Neuronal stem cell (in vitro differentiated cells): Measurements from ENCODE around the gene ZNF804B.

ENCODE experiments used
- DNase-seq: peaks from one replicate; pipeline ENCODE4 v3.0.0-alpha.2; 2013; ENCODE audit warnings: low spot score
- H2AFZ ChIP-seq: one replicate; pipeline ENCODE4 v1.6.1; 2013; ENCODE audit warnings: mild to moderate bottlenecking, low read length, inconsistent platforms
- H2AK5ac ChIP-seq: 2 replicates; pipeline ENCODE4 v1.6.1; 2013; ENCODE audit warnings: low read depth, mild to moderate bottlenecking, inconsistent platforms, low read length, moderate library complexity, mixed read lengths
- H2BK120ac ChIP-seq: 2 replicates; pipeline ENCODE4 v1.6.1; 2013; ENCODE audit warnings: low read depth, mild to moderate bottlenecking, inconsistent platforms, low read length, moderate library complexity, mixed read lengths
- H2BK12ac ChIP-seq: one replicate; pipeline ENCODE4 v1.6.1; 2013; ENCODE audit warnings: low read length, inconsistent platforms
- H2BK15ac ChIP-seq: 2 replicates; pipeline ENCODE4 v1.6.1; 2013; ENCODE audit warnings: mild to moderate bottlenecking, low read length, inconsistent platforms, mixed read lengths
- H2BK5ac ChIP-seq: one replicate; pipeline ENCODE4 v1.6.1; 2013; ENCODE audit warnings: inconsistent platforms, mild to moderate bottlenecking, low read length, moderate library complexity
- H3K14ac ChIP-seq: one replicate; pipeline ENCODE4 v1.6.1; 2013; ENCODE audit warnings: low read length, inconsistent platforms
- H3K18ac ChIP-seq: 2 replicates; pipeline ENCODE4 v1.6.1; 2013; ENCODE audit warnings: low read length, inconsistent platforms
- H3K23ac ChIP-seq: 2 replicates; pipeline ENCODE4 v1.6.1; 2013; ENCODE audit warnings: low read depth, mild to moderate bottlenecking, mixed read lengths, low read length, inconsistent platforms; ENCODE audit not compliant: poor library complexity
- H3K27ac ChIP-seq: replicated peaks from 3 replicates; pipeline ENCODE4 v1.5.1; 2013; ENCODE audit warnings: low read length, inconsistent platforms
- H3K27me3 ChIP-seq, 3 experiments: 2 replicates each; pipeline ENCODE4 v1.6.1; 2013; ENCODE audit warnings: low read length in 3 of 3, mild to moderate bottlenecking in 2 of 3, inconsistent platforms in 1 of 3, low read depth in 1 of 3, mixed read lengths in 1 of 3, moderate library complexity in 1 of 3; ENCODE audit not compliant: control insufficient read depth in 3 of 3, insufficient read depth in 3 of 3
- H3K36me3 ChIP-seq, 2 donors: replicated peaks in 1 of 2; 2 replicates each; pipeline ENCODE4 v1.6.1; 2013; ENCODE audit warnings: low read length in 2 of 2; ENCODE audit not compliant: control insufficient read depth in 2 of 2, insufficient read depth in 2 of 2
- H3K4ac ChIP-seq: 2 replicates; pipeline ENCODE4 v1.6.1; 2013; ENCODE audit warnings: inconsistent platforms, mild to moderate bottlenecking, low read length, moderate library complexity
- H3K4me1 ChIP-seq, 2 donors: 1 replicate in 1 of 2; 2 replicates in 1 of 2; pipeline ENCODE4 v1.6.1; 2013; ENCODE audit warnings: low read length in 2 of 2, low read depth in 1 of 2; ENCODE audit not compliant: control insufficient read depth in 2 of 2, insufficient read depth in 1 of 2
- H3K4me2 ChIP-seq: one replicate; pipeline ENCODE4 v1.6.1; 2013; ENCODE audit warnings: mild to moderate bottlenecking, low read length, inconsistent platforms; ENCODE audit not compliant: insufficient read depth, poor library complexity, severe bottlenecking
- H3K4me3 ChIP-seq, 2 donors: 2 replicates each; pipeline ENCODE4 v1.5.1; 2013; ENCODE audit warnings: low read length in 2 of 2, mild to moderate bottlenecking in 2 of 2, inconsistent platforms in 1 of 2, moderate library complexity in 1 of 2
- H3K79me1 ChIP-seq: one replicate; pipeline ENCODE4 v1.6.1; 2013; ENCODE audit warnings: low read depth, mild to moderate bottlenecking, inconsistent platforms, low read length, moderate library complexity
- H3K9ac ChIP-seq: one replicate; pipeline ENCODE4 v1.6.1; 2013; ENCODE audit warnings: mild to moderate bottlenecking, low read depth, low read length, inconsistent platforms; ENCODE audit not compliant: poor library complexity
- H3K9me3 ChIP-seq, 2 donors: replicated peaks in 1 of 2; 2 replicates each; pipeline versions ENCODE3 to v1.6.1; 2013; ENCODE audit warnings: low read length in 2 of 2, mild to moderate bottlenecking in 2 of 2, inconsistent platforms in 1 of 2, low read depth in 1 of 2, mixed read lengths in 1 of 2, moderate library complexity in 1 of 2; ENCODE audit not compliant: control insufficient read depth in 2 of 2, insufficient read depth in 1 of 2
- H4K8ac ChIP-seq: one replicate; pipeline ENCODE4 v1.6.1; 2013; ENCODE audit warnings: low read depth, mild to moderate bottlenecking, inconsistent platforms, low read length, moderate library complexity
- H4K91ac ChIP-seq: one replicate; pipeline ENCODE4 v1.6.1; 2013; ENCODE audit warnings: low read length, low read depth, mild to moderate bottlenecking, inconsistent platforms; ENCODE audit not compliant: poor library complexity
- WGBS, 2 donors: extraction: QIAGEN DNeasy Blood & Tissue Kit; methylation state at CpG; one replicate each; pipeline ENCODE4 v1.1.7; 2013; ENCODE audit warnings: missing lambda C conversion rate in 2 of 2, mixed read lengths in 1 of 2; ENCODE audit not compliant: insufficient read length in 2 of 2, insufficient replicate concordance in 1 of 2; ENCODE audit errors: extremely low coverage in 2 of 2; 5-methylcytosine and 5-hydroxymethylcytosine counted together

ZNF804B gene

GRCh38 chr7:89085580-89085979, 326.1 kb downstream of the ZNF804B start:
- H2BK15ac ChIP-seq: no peak overlapping the region
- H3K14ac ChIP-seq: no peak overlapping the region
- no peak overlapping the region for H2AFZ ChIP-seq
- DNase-seq: no peak
- no peaks in the 10 kb centered on the region for H3K79me1 ChIP-seq
- no peaks in the 10 kb centered on the region for H3K27me3 ChIP-seq
- H3K4ac ChIP-seq: no peak overlapping the region
- no peak overlapping the region for H2BK5ac ChIP-seq
- H4K8ac ChIP-seq: no peak overlapping the region
- H3K4me3 ChIP-seq: no peak overlapping the region
- no peak overlapping the region for H3K18ac ChIP-seq
- H2AK5ac ChIP-seq: no peak overlapping the region
- H3K9me3 ChIP-seq: no peaks in the 10 kb centered on the region
- no peak overlapping the region for H4K91ac ChIP-seq
- no peak overlapping the region for H2BK12ac ChIP-seq
- no peak overlapping the region for H3K23ac ChIP-seq
- no peaks in the 10 kb centered on the region for H3K4me1 ChIP-seq
- no peak overlapping the region for H3K27ac ChIP-seq
- WGBS, 2 donors: no CpG with 5 or more reads among the region's 2 CpGs
- H3K9ac ChIP-seq: no peak overlapping the region
- no peak overlapping the region for H3K4me2 ChIP-seq
- no peaks in the 10 kb centered on the region for H3K36me3 ChIP-seq
- no peak overlapping the region for H2BK120ac ChIP-seq

DNA sequence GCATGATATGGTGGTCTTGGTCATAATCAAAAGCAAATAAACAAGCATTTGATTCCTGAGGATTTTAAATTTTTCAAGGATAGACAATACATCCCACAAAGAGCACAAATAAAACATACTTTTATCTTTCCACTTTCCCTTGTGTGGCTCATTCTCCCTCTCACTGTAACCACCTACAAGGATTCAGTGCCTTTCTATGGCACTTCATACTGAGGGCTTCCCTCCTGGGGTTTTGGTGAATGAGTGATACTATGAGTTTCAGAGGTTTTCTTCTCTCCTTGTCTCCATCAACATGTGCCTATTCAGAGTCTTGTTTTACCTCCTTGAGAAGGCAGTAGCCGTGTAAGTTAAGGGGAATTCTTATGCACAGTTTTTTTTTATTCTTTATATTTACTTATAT, 332.1 kb downstream of the ZNF804B start:
- no peak overlapping the region for H3K27ac ChIP-seq
- no peaks in the 10 kb centered on the region for H3K9me3 ChIP-seq
- H2AFZ ChIP-seq: peak overlapping the region; percentile 43
- no peak overlapping the region for H3K4ac ChIP-seq
- no peak overlapping the region for H3K4me3 ChIP-seq
- no peak overlapping the region for H4K8ac ChIP-seq
- H4K91ac ChIP-seq: no peak overlapping the region
- H3K27me3 ChIP-seq: no peaks in the 10 kb centered on the region
- H3K79me1 ChIP-seq: no peaks in the 10 kb centered on the region
- H3K36me3 ChIP-seq: no peaks in the 10 kb centered on the region
- DNase-seq: no peak
- H2BK12ac ChIP-seq: no peak overlapping the region
- no peak overlapping the region for H2BK120ac ChIP-seq
- no peak overlapping the region for H2AK5ac ChIP-seq
- H3K18ac ChIP-seq: no peak overlapping the region
- no CpG with 5 or more reads among the region's 1 CpG for WGBS, 2 donors
- no peak overlapping the region for H3K14ac ChIP-seq
- H3K4me2 ChIP-seq: no peak overlapping the region
- no peak overlapping the region for H3K9ac ChIP-seq
- no peak overlapping the region for H3K23ac ChIP-seq
- no peaks in the 10 kb centered on the region for H3K4me1 ChIP-seq
- no peak overlapping the region for H2BK5ac ChIP-seq
- no peak overlapping the region for H2BK15ac ChIP-seq

DNA sequence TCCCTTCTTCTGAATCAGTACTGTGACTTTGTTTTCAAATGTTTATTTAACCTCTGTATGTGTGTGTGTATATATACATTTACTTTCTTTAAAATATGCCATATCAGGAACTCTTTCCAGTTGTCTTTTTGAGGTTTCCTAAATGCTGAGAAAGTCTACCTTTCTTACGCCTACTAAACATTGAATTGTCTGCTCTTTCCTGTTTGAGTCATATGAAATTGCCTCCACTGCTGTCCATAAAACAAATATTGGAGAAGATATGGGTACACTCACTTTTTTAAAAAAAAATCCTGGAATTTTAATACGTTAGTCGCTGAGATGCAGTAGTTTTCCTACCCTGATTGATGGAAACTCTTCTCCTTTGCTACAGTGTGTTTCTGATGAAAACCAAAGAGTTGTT, 334.8 kb downstream of the ZNF804B start:
- H3K27ac ChIP-seq: no peak overlapping the region
- no peak overlapping the region for H4K8ac ChIP-seq
- no peak overlapping the region for H2BK5ac ChIP-seq
- no peaks in the 10 kb centered on the region for H3K79me1 ChIP-seq
- H2BK15ac ChIP-seq: no peak overlapping the region
- H2AK5ac ChIP-seq: no peak overlapping the region
- no peak for DNase-seq
- H3K14ac ChIP-seq: no peak overlapping the region
- H3K27me3 ChIP-seq: no peaks in the 10 kb centered on the region
- no peaks in the 10 kb centered on the region for H3K36me3 ChIP-seq
- no peak overlapping the region for H4K91ac ChIP-seq
- no peak overlapping the region for H2AFZ ChIP-seq
- no peak overlapping the region for H2BK12ac ChIP-seq
- no CpG with 5 or more reads among the region's 3 CpGs for WGBS, 2 donors
- H3K4me1 ChIP-seq: no peaks in the 10 kb centered on the region
- H3K18ac ChIP-seq: no peak overlapping the region
- H3K4me3 ChIP-seq: no peak overlapping the region
- no peak overlapping the region for H3K23ac ChIP-seq
- H3K9me3 ChIP-seq: peaks cover 0 to under 1% of the 10 kb centered on the region in 2 donors
- H3K4ac ChIP-seq: no peak overlapping the region
- H3K9ac ChIP-seq: no peak overlapping the region
- H3K4me2 ChIP-seq: no peak overlapping the region
- H2BK120ac ChIP-seq: no peak overlapping the region

- Histone ChIP-seq H3K27me3 (no peaks in the 10 kb centered on the region), H2BK5ac (no peak overlapping the region), H2BK120ac (no peak overlapping the region)
These were observed 344.1 kb downstream of the ZNF804B start for GRCh38 chr7:89103564-89103963.

More at GRCh38 chr7:89103564-89103963, 344.1 kb downstream of the ZNF804B start:
- H2AFZ ChIP-seq: no peak overlapping the region
- H3K27ac ChIP-seq: no peak overlapping the region
- H2BK12ac ChIP-seq: no peak overlapping the region
- H3K36me3 ChIP-seq: no peaks in the 10 kb centered on the region
- H3K4me3 ChIP-seq: no peak overlapping the region
- H3K9ac ChIP-seq: no peak overlapping the region
- H3K18ac ChIP-seq: no peak overlapping the region
- H4K8ac ChIP-seq: no peak overlapping the region
- no peak overlapping the region for H3K4me2 ChIP-seq
- no peak overlapping the region for H3K23ac ChIP-seq
- no peak for DNase-seq
- H2AK5ac ChIP-seq: no peak overlapping the region
- peaks cover 0 to 5% of the 10 kb centered on the region in 2 donors for H3K4me1 ChIP-seq
- no peak overlapping the region for H4K91ac ChIP-seq
- peaks cover 0 to 2% of the 10 kb centered on the region in 2 donors for H3K9me3 ChIP-seq
- no peak overlapping the region for H2BK15ac ChIP-seq
- no peaks in the 10 kb centered on the region for H3K79me1 ChIP-seq
- no peak overlapping the region for H3K14ac ChIP-seq
- H3K4ac ChIP-seq: no peak overlapping the region
